ENCODE measurements around the gene CELF1.

Gene CELF1

GRCh38 chr11:47442514-47442913 is 110.4 kb downstream of the CELF1 start:
- no peak for DNase-seq

- no peak for DNase-seq
These were observed 111.5 kb downstream of the CELF1 start for GRCh38 chr11:47441421-47441820.

- DNase-seq, result no peak
These were observed 112.9 kb downstream of the CELF1 start for GRCh38 chr11:47440054-47440476.

GRCh38 chr11:47438721-47439120 is 114.2 kb downstream of the CELF1 start:
- DNase-seq, result no peak

GRCh38 chr11:47437746-47438418 is 115.0 kb downstream of the CELF1 start:
- DNase-seq, result peak; percentile 52

- no peak for DNase-seq
These were observed 115.7 kb downstream of the CELF1 start for GRCh38 chr11:47437218-47437745.

GRCh38 chr11:47436726-47437125 is 116.2 kb downstream of the CELF1 start:
- no peak for DNase-seq

GRCh38 chr11:47435687-47436086 is 117.2 kb downstream of the CELF1 start:
- no peak for DNase-seq

- no peak for DNase-seq
These were observed 118.7 kb downstream of the CELF1 start for GRCh38 chr11:47434011-47434786.

GRCh38 chr11:47433157-47433556 is 119.8 kb downstream of the CELF1 start:
- no peak for DNase-seq

GRCh38 chr11:47431356-47432083 is 121.4 kb downstream of the CELF1 start:
- DNase-seq, result no peak

- DNase-seq, result no peak
These were observed 122.4 kb downstream of the CELF1 start for GRCh38 chr11:47430524-47430923.

- DNase-seq, result peak; percentile 93
These were observed 126.6 kb downstream of the CELF1 start, which contains the start of gene PSMC3 for GRCh38 chr11:47426062-47426956. Gene PSMC3 (minus strand): TSS chr11:47426439. CDS start chr11:47426279, 160 bp downstream.

- DNase-seq, result no peak
These were observed 127.3 kb downstream of the CELF1 start for GRCh38 chr11:47425611-47426010.

- DNase-seq, result no peak
These were observed 134.3 kb downstream of the CELF1 start for GRCh38 chr11:47418454-47419259.

GRCh38 chr11:47417712-47418111 is 135.2 kb downstream of the CELF1 start:
- DNase-seq, result no peak

GRCh38 chr11:47415949-47416472 is 136.9 kb downstream of the CELF1 start:
- peak; percentile 86 for DNase-seq
